HG03571 (cell line): Measurements from ENCODE around the gene TSGA10.
A peak's percentile ranks its signal among the peaks of the same experiment; 100 is the strongest.
"Not testable (repeated sequence)": the region's sequence is repeated elsewhere in the genome, so short reads cannot be mapped to it uniquely, and the experiment has no call there.

Experiments
- ATAC-seq: cut with Tn5 transposase; IDR thresholded peaks from one replicate; pipeline ENCODE4 v1.9.1; 2021; ENCODE audit not compliant: unreplicated experiment

TSGA10 gene

GRCh38 chr2:99081891-99082290 lies 72.9 kb downstream of the TSGA10 start:
- ATAC-seq: no peak

GRCh38 chr2:99079226-99079625 lies 75.5 kb downstream of the TSGA10 start:
- ATAC-seq: no peak

- no peak for ATAC-seq
These were observed 82.2 kb downstream of the TSGA10 start for GRCh38 chr2:99072551-99072950.

DNA sequence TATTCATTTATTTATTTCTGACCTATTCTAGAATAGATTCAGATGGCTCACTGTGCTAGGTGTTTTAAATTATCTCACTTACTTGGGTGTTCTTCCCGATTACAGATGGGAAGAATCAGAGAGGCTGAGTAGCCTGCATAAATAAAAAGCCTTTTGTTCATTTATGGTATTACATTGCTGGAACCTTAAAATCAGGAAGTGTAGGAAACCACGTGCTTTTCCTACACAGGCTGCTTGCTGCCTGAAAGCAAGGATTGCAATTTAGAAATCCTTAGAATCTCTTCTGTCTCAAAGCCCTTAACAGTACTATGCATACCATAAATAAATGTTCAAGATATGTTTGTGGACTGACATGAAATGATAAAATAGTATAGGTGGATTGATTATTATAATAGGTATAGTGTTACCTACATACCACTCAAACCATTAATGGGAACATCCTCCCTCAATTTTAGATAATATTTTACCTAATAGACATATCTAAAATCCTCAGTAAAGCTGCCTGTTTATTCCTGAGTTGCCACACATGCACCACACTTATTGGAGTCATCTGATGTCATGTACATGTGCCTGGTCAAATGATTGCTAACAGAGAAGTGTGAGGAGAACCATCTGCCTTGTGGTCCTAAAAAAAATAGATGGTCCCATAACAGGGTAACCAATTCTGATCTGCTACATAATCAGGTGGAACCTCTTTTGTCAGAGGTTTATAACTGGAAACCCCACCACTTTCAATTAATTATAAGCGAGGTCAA lies 86.7 kb downstream of the TSGA10 start:
- no peak for ATAC-seq

DNA sequence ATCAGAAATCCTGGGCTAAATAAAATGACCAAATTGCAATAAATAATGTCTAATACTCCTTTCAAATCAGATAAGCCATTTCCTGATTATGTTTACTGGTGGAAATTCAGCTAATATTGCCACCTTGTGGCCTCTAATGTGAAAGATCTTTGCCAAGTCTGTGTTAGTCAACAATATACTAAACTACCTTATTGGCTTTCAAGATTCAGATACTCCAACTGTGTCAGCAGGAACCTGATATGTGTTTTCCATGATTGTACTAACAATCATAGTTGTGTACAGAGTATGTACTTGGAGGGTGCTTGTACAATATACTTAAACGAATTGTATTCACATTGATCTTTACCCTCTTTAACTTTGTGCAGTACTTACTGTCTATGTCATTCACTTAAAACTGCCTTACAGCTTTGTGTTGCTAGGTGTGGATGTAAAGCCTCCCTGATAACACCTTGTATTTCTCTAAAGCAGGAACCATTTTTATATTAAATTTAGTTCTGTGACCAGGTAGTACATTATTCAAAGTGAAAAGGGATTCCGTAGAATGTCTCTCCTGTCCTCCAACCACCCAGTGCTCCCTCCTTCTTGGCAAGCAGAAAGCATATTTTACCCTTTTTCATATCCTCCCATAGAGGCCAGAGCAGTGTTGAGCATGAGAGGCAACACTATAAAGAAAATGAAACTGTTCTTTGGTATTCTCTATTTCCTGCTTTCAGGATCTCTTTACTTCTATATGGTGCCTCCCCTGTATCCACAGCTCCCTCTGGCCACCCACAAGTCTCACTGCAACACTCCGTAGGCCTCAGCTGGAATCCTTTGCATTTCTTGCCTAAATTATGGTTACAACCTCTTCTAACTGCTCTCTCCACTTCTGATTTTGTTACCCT lies 88.4 kb downstream of the TSGA10 start:
- peak; percentile 92 for ATAC-seq

DNA sequence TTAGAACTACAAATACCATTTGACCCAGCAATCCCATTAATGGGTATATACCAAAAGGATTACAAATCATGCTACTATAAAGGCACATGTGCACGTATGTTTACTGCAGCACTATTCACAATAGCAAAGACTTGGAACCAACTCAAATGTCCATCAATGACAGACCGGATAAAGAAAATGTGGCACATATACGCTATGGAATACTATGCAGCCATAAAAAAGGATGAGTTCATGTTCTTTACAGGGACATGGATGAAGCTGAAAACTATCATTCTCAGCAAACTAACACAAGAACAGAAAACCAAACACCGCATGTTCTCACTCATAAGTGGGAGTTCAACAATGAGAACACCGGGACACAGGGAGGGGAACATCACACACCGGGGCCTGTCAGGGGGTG lies 105.6 kb downstream of the TSGA10 start:
- not testable (repeated sequence) for ATAC-seq

DNA sequence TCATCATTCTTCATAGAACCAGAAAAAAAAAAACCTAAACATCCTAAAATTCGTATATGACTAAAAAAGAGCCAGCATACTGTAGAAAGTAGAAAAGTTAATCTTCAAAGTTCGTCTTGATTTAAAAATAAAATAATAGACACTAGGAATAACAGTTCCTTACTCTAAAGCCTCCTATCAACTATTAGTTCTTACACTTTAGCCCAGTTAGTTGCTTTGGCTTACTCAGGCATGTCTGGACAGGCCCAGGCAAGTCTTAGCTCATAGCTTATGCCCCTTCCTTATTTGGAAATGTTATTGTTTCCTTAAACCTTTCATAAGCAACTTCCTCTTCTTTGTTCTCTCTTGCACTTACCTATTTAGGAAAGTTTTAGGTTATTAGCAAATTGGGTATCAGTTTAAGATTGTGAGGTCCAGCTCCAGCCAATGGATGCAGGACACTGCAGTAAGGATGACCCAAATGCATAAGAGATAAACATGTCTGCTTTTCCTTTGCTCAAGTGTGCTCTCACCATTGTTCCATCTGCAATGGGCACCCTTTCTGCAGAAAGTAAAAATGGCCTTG lies 113.9 kb downstream of the TSGA10 start:
- ATAC-seq: not testable (repeated sequence)

DNA sequence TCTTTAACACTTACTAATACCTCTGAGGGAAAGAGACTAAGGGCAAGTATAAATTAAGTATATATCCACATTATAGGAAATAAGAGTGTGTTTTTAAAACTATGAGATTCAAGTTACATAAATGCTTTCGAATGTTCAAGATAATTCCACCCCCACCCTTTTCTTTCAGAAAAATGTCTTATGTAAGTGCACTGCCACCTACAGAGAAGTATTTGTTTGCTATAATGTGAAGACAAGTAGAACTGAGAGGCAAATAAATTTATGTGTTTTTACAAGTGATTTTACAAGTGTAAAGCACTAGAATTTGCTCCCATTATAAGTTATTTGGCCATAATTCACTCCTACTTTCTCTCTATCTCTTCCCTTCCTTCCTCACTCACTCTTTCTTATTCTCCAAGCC lies 118.8 kb downstream of the TSGA10 start:
- no peak for ATAC-seq

- ATAC-seq: no peak
These were observed 122.0 kb downstream of the TSGA10 start for GRCh38 chr2:99032786-99033185.

DNA sequence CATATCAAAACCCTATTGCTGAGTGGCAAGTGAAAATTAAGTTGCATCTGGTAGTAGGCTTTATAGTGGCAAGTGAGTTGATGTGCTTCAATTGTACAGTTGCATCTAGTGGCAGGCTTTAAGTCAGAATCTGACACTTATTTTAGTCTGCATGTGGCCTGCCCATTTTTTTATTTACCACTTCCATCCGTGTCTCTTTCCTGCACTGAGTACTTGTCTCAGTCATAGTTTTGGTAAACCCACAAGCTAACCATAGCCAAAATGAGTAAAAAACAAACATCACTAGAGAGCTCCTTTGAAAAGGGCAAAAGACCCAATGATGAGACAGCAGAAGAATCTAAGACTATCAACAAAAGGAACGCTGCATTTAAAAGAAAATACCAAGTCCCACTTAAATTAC lies 122.7 kb downstream of the TSGA10 start:
- no peak for ATAC-seq

GRCh38 chr2:99031481-99031880 lies 123.3 kb downstream of the TSGA10 start:
- no peak for ATAC-seq

DNA sequence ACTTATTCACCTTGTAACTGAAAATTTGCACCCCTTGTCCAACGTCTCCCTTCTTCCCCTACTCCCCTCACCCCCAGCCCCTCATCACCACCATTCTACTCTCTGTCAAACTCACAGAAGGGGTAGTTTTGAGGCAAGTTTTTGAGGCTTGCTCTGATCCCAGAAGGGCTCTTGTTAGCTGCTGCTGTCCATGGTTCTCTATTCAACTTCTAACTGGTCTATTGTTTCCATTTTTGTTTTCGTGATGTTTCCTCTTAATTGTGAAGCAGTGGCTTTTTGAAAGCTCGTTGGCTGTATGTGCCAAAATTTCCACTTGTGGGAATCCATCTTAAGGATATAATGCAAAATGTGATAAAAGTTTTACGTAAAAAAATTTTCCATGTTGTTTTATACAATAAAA lies 126.2 kb downstream of the TSGA10 start:
- ATAC-seq: no peak

GRCh38 chr2:99027856-99028255 lies 126.9 kb downstream of the TSGA10 start:
- no peak for ATAC-seq

DNA sequence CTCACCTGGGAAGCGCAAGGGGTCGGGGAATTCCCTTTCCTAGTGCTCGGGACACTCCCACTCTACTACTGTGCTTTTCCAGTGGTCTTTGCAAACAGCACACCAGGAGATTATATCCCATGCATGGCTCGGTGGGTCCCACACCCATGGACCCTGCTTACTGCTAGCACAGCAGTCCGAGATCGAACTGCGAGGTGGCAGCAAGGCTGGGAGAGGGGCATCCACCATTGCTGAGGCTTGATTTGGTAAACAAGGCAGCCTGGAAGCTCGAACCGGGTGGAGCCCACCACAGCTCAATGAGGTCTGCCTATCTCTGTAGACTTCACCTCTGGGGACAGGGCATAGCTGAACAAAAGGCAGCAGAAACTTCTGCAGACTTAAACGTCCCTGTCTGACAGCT lies 154.0 kb downstream of the TSGA10 start:
- no peak for ATAC-seq

GRCh38 chr2:98988695-98989094 lies 166.0 kb downstream of the TSGA10 start:
- not testable (repeated sequence) for ATAC-seq

DNA sequence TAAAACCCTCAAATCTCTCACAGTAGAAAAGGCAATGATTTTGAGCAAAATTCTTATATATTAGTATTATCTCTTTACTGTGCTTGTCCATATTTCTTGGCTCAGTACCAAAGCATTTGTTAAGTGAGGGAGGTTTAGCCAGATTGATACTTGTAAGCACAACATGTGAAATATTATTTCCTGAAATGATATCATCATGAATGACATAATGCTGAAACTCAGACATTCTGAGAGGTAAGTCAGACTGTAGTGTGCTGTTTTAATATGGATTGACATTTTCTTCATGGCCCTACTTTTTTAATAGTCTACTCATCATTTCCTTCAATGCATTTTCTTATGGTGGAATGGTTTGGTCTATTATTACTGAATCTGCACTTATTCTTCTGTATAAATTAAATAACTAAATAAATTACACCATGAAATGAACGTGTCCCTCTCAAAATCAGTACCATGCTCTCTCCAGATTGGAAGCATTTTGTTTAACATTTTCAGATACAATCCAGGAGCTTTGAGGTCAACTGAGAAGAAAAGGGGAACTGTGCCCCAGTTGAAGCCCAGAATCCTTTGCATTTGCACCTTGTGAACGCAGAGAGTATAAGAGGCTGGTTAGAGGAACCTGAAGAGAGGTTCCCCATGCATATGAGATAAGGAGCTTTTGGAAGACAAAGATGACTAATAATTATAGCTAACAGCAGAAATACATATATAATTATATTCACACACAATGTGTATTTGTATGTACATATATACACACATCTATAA lies 168.7 kb downstream of the TSGA10 start:
- ATAC-seq: no peak

DNA sequence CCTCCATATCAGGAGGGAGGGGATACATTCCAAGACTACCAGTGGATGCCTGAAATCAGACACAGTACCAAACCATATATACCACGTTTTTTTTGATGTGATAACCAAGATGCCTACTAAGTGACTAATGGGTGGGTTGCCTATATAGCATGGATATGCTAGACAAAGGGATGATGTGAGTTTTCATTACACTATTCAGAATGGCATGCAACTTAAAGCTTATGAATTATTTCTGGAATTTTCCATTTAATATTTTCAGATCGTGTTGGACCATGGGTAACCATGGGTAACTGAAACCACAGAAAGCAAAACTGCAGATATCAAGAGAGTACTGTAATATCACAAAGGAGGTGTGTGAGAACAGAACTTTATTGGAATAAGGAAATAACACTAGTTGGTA lies 179.1 kb downstream of the TSGA10 start:
- ATAC-seq: no peak

DNA sequence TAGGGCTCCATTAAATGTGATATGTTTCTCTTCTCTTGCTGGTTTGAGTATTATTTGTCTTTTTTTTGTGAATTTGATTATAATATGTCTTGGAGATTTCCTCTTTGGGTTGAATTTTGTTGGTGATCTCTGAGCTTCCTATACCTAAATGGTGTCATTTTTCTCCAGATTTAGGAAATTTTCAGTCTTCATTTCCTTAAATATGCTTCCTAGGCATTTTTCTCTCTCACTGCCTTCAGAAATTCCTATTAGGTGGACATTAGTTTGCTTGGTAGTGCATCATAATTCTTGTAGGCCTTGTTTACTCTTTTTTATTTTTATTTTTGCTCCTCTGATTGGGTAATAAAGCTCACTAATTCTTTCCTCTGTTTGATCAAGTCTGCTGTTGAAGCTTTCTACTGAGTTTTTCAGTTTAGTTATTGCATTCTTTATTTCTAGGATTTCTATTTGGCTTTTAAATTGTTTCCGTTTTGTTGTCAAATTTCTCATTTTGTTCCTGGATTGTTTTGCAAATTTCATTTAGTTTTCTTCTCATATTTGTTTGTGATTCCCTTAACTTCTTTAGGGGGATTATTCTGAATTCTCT lies 182.1 kb downstream of the TSGA10 start:
- no peak for ATAC-seq

DNA sequence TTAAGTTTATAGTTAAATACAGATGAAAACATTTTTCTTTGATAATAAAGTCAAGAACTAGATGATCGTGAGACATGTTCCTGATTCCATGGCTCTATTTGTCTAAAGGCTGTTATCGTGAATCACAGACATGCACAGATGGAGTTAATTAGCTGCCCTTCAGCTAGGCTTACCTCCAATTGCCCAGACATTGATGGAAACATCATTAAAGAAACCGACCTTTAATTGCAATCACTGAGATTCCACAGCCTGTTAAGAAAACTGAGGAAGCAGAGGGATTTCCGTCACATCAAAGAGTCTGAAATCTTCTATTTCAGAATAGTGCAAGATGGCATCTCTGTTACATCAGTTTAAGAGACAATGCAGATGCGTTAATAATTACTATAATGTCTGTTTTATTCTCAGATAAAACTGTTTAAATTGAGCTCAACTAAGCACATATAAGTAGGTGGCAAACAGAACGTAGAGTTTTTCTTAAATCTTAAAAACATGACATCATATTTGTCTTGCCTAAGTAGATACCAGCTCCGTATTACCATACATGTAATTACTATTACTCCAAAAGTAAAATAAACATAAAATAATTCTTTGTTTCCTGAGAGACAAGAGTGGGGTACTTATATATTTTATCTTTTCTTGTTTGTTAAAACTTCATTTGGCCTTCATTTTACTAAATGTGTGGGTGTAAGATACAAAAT lies 194.8 kb downstream of the TSGA10 start:
- ATAC-seq: no peak

DNA sequence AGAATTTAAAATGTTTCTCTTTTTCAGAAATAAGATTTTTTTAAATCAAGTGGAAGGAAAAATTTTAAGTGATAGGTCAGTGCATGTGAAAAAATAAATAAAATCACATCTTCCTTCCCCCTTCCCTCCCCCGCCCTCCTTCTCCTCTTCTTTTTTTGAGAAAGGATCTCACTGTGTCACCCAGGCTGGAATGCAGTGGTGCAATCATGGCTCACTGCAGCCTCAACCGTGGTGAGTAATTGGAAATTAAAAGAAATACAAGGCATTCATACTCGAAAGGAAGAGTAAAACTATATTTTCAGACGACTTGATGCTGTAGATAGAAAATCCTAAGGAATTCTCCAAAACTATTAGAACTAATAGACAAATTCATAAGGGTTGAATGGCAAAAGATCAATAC lies 201.8 kb downstream of the TSGA10 start:
- no peak for ATAC-seq
